Measurements from ENCODE around the gene SORCS1.

DNA sequence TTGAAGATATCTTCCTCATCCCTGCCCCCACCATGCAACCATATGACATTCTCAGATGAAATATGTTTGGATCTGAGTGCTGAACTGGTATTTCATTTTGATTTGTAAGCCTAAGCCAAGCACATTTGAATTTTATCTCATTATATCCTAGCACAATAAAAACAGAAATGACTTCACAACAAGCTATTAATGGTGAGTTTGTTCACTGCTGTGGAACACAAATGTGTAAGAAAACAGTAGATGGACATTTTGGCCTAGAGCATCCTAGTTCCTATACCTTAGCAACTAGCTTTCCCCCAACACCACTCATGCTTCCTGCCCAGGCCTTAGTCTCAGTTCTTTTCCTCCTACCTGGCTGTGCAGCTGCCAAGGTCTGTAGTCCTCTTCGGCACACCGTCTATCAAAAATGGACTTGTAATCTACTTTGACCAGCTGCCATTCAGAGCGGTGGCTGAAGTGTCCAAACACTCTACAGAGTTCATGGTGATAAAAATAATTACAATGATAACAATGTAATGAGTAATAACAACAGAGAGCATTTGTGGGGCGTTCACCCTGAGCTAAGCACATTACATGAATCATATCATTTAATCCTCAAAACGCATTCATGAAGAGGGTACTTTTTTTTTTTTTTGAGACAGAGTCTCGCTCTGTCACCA, 491.9 kb downstream of the SORCS1 start:
- TF ChIP-seq, protein P1, sequence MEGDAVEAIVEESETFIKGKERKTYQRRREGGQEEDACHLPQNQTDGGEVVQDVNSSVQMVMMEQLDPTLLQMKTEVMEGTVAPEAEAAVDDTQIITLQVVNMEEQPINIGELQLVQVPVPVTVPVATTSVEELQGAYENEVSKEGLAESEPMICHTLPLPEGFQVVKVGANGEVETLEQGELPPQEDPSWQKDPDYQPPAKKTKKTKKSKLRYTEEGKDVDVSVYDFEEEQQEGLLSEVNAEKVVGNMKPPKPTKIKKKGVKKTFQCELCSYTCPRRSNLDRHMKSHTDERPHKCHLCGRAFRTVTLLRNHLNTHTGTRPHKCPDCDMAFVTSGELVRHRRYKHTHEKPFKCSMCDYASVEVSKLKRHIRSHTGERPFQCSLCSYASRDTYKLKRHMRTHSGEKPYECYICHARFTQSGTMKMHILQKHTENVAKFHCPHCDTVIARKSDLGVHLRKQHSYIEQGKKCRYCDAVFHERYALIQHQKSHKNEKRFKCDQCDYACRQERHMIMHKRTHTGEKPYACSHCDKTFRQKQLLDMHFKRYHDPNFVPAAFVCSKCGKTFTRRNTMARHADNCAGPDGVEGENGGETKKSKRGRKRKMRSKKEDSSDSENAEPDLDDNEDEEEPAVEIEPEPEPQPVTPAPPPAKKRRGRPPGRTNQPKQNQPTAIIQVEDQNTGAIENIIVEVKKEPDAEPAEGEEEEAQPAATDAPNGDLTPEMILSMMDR (IDR thresholded peaks at IDR 0.05; ENCODE audit: poor library complexity) = no peak
- no peak for TF ChIP-seq EZH2 (IDR thresholded peaks at IDR 0.05; ENCODE audit: borderline replicate concordance)
